Measurements from ENCODE around the gene KIR2DL4.
"Not testable (repeated sequence)": the region's sequence is repeated elsewhere in the genome, so short reads cannot be mapped to it uniquely, and the experiment has no call there.

DNA sequence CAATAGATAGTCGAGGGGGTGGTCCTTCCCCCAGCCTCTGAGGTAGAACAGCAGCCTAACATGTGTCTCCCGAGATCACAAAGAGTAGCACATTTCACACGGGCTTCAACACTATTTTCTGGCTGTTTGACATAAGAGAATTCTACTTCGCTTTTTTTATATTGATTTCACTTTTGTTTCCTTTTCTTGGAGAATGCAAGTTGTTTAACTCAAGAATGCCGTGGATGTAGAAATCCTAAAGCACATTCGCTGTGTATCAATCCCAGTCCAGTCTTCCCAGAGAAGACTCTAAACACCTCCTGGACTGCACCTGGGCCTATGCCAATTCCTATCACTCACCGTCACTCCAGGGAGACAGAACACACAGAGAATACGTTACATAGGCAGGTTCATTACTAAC lies 24.7 kb downstream of the KIR2DL4 start:
- TF ChIP-seq, protein P1, sequence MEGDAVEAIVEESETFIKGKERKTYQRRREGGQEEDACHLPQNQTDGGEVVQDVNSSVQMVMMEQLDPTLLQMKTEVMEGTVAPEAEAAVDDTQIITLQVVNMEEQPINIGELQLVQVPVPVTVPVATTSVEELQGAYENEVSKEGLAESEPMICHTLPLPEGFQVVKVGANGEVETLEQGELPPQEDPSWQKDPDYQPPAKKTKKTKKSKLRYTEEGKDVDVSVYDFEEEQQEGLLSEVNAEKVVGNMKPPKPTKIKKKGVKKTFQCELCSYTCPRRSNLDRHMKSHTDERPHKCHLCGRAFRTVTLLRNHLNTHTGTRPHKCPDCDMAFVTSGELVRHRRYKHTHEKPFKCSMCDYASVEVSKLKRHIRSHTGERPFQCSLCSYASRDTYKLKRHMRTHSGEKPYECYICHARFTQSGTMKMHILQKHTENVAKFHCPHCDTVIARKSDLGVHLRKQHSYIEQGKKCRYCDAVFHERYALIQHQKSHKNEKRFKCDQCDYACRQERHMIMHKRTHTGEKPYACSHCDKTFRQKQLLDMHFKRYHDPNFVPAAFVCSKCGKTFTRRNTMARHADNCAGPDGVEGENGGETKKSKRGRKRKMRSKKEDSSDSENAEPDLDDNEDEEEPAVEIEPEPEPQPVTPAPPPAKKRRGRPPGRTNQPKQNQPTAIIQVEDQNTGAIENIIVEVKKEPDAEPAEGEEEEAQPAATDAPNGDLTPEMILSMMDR (IDR thresholded peaks at IDR 0.05; ENCODE audit: poor library complexity) = not testable (repeated sequence)
- TF ChIP-seq EZH2 (IDR thresholded peaks at IDR 0.05; ENCODE audit: borderline replicate concordance); EZH2phosphoT487 (IDR thresholded peaks at IDR 0.05; ENCODE audit: low read depth, severe bottlenecking, unreplicated experiment): not testable (repeated sequence)
